Measurements from ENCODE around the gene TOP3B.

The TOP3B gene

GRCh38 chr22:21975273-21975672, 7.3 kb downstream of the TOP3B start:
- Histone ChIP-seq H3K9me2 (replicated peaks; ENCODE audit: insufficient read depth, low read length) (no peaks in the 10 kb centered on the region), H3K36me3 (replicated peaks; ENCODE audit: insufficient read depth, low read length) (0 out of 2 replicates have a peak, but pooled peaks cover 6% of the 10 kb centered on the region), H3F3A (ENCODE audit: insufficient read depth, low read length) (no peaks in the 10 kb centered on the region), H3K79me2 (ENCODE audit: low read length) (peaks cover 18% of the 10 kb centered on the region), H3K27me3 (replicated peaks; ENCODE audit: insufficient read depth, low read length) (no peaks in the 10 kb centered on the region), H3K4me2 (ENCODE audit: low read depth, low read length) (no peak overlapping the region), H3K4me3 (ENCODE audit: low read length) (no peak overlapping the region), H2AFZ (ENCODE audit: low read length) (no peak overlapping the region), H3K9ac (ENCODE audit: low read length) (no peak overlapping the region), H3K9me3 (replicated peaks; ENCODE audit: insufficient read depth, low read length) (no peaks in the 10 kb centered on the region), H3K4me1 (ENCODE audit: low read length) (no peaks in the 10 kb centered on the region), H3K27ac (ENCODE audit: low read length) (no peak overlapping the region), H4K20me1 (ENCODE audit: insufficient read depth, low read length) (no peaks in the 10 kb centered on the region)
- no peak for DNase-seq
- TF ChIP-seq EZH2phosphoT487 (IDR thresholded peaks at IDR 0.05; ENCODE audit: low read length) (no peak), CTCF (IDR thresholded peaks at IDR 0.05; ENCODE audit: low read length) (no peak), EZH2 (optimal IDR thresholded peaks at IDR 0.05; ENCODE audit: low read depth, low read length) (no peak)

GRCh38 chr22:21974058-21974649, 8.4 kb downstream of the TOP3B start:
- no peak overlapping the region for H3K27ac ChIP-seq (ENCODE audit: low read length)
- no peaks in the 10 kb centered on the region for H4K20me1 ChIP-seq (ENCODE audit: insufficient read depth, low read length)
- H2AFZ ChIP-seq (ENCODE audit: low read length) = no peak overlapping the region
- H3K79me2 ChIP-seq (ENCODE audit: low read length) = peaks cover 16% of the 10 kb centered on the region
- no peaks in the 10 kb centered on the region for H3K4me1 ChIP-seq (ENCODE audit: low read length)
- no peak for DNase-seq
- no peak for TF ChIP-seq EZH2phosphoT487 (IDR thresholded peaks at IDR 0.05; ENCODE audit: low read length)
- no peak for TF ChIP-seq EZH2 (optimal IDR thresholded peaks at IDR 0.05; ENCODE audit: low read depth, low read length)
- no peak for TF ChIP-seq CTCF (IDR thresholded peaks at IDR 0.05; ENCODE audit: low read length)
- no peak overlapping the region for H3K4me2 ChIP-seq (ENCODE audit: low read depth, low read length)
- H3K9ac ChIP-seq (ENCODE audit: low read length) = no peak overlapping the region
- H3K27me3 ChIP-seq (replicated peaks; ENCODE audit: insufficient read depth, low read length) = no peaks in the 10 kb centered on the region
- H3K9me3 ChIP-seq (replicated peaks; ENCODE audit: insufficient read depth, low read length) = no peaks in the 10 kb centered on the region
- H3K9me2 ChIP-seq (replicated peaks; ENCODE audit: insufficient read depth, low read length) = no peaks in the 10 kb centered on the region
- no peaks in the 10 kb centered on the region for H3F3A ChIP-seq (ENCODE audit: insufficient read depth, low read length)
- H3K4me3 ChIP-seq (ENCODE audit: low read length) = no peak overlapping the region
- H3K36me3 ChIP-seq (replicated peaks; ENCODE audit: insufficient read depth, low read length) = 0 out of 2 replicates have a peak, but pooled peaks cover 6% of the 10 kb centered on the region

GRCh38 chr22:21972806-21973205, 9.8 kb downstream of the TOP3B start:
- Histone ChIP-seq H3F3A (ENCODE audit: insufficient read depth, low read length) (no peaks in the 10 kb centered on the region), H3K9me2 (replicated peaks; ENCODE audit: insufficient read depth, low read length) (no peaks in the 10 kb centered on the region), H3K79me2 (ENCODE audit: low read length) (peaks cover 3% of the 10 kb centered on the region; the same call in 1 of the 2 replicates), H2AFZ (ENCODE audit: low read length) (no peak overlapping the region), H3K27me3 (replicated peaks; ENCODE audit: insufficient read depth, low read length) (no peaks in the 10 kb centered on the region), H3K4me1 (ENCODE audit: low read length) (no peaks in the 10 kb centered on the region), H3K9me3 (replicated peaks; ENCODE audit: insufficient read depth, low read length) (no peaks in the 10 kb centered on the region), H3K9ac (ENCODE audit: low read length) (no peak overlapping the region), H4K20me1 (ENCODE audit: insufficient read depth, low read length) (no peaks in the 10 kb centered on the region), H3K36me3 (replicated peaks; ENCODE audit: insufficient read depth, low read length) (0 out of 2 replicates have a peak, but pooled peaks cover 6% of the 10 kb centered on the region), H3K4me3 (ENCODE audit: low read length) (no peak overlapping the region), H3K4me2 (ENCODE audit: low read depth, low read length) (no peak overlapping the region), H3K27ac (ENCODE audit: low read length) (no peak overlapping the region)
- no peak for DNase-seq
- TF ChIP-seq CTCF (IDR thresholded peaks at IDR 0.05; ENCODE audit: low read length) = no peak
- no peak for TF ChIP-seq EZH2 (optimal IDR thresholded peaks at IDR 0.05; ENCODE audit: low read depth, low read length)
- TF ChIP-seq EZH2phosphoT487 (IDR thresholded peaks at IDR 0.05; ENCODE audit: low read length) = no peak
